HG03025 (cell line): Measurements from ENCODE around the gene MICB.
"Not testable (repeated sequence)": the region's sequence is repeated elsewhere in the genome, so short reads cannot be mapped to it uniquely, and the experiment has no call there.

ENCODE experiments used
- ATAC-seq: cut with Tn5 transposase; IDR thresholded peaks from one replicate; pipeline ENCODE4 v1.9.1; 2021; ENCODE audit warnings: mild to moderate bottlenecking, moderate library complexity; ENCODE audit not compliant: unreplicated experiment, low FRiP score

Gene MICB

DNA sequence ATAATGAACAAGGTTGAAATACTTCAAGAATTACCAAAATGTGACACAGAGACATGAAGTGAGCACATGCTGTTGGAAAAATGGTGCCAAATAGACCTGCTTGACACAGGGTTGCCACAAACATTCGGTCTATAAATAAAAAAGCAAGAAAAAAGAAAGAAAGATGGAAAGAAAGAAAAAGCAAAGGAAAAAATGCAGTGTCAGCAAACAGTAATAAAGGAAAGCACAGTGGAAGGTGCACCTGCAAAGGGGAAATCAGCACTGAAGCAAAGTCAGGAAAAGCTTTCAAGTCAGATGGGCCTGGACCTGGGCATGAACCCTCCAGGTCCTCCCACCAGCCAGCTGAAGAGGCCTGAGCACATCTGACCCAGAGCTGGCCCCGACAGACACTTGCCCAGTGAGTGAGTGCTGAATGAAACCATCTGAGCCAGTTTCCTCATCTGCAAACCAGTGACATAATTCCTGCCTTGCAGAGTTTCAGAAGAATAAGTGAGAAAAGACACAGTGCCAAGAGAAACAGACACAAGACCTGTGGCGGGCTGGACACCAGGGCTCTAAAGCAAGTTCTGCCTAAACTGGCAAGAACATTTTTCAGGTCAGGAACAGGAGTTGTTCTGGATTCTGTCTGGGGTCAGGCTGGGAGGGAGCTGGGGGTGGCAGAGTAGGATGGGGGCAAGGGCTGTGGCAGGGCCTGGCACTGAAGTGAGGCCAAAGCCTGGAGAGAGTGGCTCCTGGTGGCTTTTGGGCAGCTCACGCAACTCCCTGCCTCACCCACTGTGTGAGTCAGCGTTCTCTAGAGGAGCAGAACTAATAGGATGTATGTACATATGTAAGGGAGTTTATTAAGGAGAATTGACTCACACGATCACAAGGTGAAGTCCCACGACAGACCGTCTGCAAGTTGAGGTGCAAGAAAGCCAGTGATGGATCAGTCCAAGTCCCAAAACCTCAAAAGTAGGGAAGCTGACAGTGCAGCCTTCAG, 23.9 kb upstream of the MICB start:
- ATAC-seq: no peak

DNA sequence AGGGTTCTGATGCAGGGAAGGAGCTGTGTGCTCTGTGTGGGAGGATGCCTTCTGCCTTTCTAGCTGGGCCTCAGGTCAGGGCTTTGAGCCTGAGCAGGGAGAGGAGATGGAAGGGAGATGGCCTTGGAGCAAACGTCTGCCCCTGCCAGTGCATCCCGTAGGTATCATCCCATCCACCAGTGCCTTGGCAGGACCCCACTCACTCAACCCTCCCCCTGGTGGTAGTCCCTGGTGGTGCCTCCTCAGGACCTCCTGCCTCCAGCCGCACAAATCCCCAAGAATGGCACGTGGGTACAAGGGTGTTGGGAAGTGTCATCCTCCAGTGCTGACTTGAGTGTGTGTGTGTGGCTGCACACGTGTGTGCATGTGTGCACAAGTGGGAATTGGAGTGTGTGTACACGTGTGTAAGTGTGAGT, 23.1 kb upstream of the MICB start:
- no peak for ATAC-seq

DNA sequence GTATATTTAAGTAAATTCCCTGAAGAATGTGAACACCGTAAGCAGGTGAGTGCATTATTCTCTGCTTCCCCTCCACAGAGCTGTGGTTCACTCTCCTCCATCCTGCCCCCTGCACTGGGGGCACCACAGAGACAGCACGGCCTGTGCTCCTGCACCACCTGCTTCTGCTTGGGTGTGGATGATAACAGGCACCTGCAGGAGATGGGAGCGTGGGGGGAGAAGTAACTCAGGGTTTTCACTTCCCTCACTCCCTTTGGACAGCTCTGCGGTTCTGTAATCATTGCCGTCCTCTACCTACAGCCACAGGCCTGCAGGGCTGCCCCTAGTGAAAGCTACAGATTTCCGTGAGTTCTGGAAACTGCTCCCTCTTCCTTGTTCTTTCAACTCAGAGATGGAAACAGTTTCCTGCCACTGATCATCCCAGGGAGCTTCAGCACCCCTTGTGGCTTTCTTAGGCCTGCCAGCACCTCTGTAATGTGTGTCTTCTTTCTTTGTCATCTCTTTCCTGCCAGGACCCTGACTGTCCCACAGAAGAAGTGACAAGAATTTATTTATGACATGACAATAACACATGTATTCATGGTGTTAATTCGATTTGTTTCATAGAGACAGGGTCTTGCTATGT, 21.3 kb upstream of the MICB start:
- ATAC-seq: no peak

DNA sequence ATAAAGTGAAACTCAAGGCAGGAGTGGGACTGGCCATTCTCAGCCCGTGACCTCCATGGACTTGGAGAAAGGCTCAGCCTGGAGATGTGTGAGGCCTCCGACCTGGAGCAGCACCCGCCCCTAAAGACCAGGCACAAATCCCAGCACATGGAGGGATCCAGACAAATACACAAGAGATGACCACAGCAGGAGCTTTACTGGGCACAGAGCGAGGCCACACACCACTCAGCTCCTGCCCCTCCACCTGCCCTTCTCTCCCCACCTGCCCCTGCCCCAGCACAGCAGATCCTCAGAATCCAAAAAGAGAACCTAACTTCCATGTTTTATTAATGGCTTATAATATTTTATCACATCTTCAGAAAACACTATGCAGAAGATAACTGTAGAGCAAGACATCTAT, 20.4 kb upstream of the MICB start:
- ATAC-seq: no peak

DNA sequence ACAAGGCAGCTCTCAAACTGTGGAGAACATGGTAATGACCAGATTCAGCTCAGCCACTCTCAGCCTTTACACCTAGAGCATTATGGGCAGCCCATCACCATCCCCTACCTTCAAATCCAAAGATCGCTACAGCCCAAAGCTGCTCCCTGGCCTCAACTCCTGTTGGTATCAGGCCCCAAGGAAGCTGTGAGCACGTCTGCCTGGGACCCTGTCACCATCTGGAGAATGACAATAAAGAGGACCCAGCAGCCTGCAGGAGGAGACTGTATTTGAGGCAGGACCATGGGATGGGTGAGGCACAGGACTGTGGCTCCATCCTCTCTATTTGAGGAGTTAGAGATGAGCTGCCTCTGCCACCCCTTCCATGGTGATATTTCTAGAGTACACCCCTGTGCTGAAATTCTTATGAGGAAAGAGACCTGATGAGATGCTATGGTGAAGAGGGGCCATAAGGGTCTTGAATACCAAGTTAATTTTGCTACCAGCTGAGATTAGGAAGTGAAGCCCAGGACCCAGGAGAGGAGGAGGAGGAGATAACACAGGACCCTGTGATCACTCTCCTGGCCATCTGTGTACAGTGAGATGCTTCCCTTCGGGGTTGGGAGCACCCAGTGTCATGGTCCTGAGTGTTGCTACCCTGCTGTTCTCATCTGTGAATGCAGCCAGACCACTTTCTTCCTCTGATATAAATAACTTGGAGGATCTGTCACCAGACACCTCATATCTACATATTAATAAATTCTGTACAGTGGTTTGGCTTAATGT, 19.6 kb upstream of the MICB start:
- no peak for ATAC-seq

DNA sequence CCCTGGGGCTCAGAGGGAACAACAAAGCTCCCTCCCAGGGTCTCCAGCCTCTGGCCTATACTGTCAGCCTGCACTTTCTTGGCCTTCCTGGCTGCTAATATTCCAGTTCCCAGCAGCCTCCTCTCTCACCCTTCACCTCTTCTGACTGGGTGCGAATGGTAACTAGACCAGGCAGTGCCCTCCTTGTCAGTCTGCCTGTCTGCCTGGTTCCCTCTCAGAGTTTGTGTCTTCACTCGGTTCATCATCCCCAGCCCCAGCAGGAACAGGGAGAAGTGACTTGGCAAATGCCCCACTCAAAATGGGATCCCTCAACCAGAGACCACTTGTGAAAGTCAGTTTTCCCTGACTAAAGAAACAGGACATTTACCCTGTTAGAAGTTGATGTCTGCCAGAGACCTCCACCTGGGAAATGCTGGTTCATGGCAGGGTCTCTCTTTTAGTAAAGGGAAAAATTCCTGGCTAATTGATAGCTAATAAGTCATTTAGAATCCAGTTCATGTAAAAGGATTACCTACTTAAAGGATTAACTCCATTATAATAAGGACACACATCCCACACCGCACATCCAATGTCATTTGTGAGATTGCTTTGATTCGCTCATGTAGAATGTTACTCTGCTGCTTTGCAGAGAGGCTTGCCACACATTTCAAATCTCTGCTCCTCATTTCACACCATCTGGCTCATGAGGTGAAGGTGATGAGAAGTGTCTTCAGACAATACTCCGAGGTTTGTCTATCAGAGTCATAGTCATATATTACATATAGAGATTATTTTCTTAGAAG, 18.6 kb upstream of the MICB start:
- no peak for ATAC-seq

DNA sequence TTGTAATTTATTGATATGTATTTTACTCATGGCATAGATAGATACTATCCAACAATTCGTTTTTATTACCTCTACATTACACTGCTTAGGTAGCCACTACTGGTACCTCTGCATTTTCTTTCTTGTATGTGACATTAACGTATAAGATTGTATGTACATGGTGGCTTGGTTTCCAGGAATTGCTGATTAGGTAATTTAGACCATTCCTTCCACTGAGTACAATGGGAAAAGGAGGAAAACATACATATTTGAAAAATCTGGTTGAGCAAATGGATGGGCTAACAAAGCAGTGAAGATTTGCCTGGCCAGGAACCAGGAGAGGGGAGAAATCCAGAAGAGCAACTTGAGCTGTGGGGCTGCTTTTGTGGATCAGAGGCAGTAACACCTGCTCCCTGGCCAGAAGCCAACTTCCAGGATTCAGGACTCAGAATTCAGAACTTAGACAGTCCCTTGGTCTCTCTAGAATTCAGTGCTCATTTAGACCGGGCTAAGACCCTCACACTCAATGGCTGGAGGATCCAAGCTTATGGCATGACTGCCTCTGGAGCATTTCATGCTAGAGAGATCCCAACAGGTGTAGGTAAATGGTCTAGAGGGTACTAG, 17.9 kb upstream of the MICB start:
- no peak for ATAC-seq

DNA sequence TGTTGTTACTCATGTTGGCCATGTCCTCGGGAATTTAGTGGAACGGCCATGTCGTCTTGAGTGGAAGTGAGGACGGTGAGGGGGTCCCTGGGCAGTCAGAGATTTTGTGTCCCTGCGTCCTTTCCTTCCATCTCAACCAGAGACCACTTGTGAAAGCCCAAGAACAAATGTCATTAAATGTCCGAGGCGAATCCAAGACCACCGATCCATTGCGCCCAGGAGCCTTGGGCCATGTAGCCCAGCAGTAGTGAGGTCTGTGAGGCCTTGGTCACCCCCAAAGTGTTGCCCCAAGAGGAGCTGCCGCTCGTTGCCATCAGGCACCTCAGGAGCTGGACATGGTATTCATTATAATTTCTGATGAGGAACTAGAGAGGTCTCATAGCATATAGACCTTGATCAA, 17.4 kb upstream of the MICB start:
- no peak for ATAC-seq

DNA sequence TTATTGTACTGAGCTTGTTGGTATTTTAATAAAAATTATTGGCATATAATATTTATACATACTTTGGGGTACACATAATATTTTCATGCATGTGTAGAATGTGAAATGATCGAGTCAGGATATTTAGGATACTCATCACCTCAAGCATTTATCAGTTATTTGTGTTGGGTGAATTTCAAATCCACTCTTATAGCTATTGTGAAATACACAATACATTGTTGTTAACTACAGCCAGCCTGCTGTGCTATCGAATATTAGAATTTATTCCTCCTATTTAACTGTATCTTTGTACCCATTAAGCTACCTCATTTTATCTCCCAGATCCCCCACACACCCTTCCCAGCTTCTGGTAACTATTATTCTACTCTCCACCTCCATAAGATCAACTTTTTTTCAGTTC, 14.6 kb upstream of the MICB start:
- no peak for ATAC-seq

DNA sequence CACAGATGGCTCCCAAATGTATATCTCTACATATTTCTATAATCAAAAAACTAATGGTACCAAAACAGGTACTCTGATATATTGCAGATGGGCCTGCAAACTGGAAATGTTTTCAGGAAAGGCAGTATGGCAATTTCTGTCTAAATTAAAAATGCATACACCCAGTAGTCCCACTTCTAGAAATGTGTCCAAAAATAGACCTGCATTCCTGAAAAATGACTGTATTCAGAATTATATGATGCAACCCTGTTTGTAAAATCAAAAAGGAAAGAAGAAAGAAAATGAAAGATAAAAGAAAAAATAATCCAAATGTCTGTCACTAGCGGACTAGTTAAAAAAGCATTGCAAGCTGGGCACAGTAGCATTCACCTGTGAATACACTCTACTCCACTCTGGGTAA, 12.9 kb upstream of the MICB start:
- ATAC-seq: no peak

DNA sequence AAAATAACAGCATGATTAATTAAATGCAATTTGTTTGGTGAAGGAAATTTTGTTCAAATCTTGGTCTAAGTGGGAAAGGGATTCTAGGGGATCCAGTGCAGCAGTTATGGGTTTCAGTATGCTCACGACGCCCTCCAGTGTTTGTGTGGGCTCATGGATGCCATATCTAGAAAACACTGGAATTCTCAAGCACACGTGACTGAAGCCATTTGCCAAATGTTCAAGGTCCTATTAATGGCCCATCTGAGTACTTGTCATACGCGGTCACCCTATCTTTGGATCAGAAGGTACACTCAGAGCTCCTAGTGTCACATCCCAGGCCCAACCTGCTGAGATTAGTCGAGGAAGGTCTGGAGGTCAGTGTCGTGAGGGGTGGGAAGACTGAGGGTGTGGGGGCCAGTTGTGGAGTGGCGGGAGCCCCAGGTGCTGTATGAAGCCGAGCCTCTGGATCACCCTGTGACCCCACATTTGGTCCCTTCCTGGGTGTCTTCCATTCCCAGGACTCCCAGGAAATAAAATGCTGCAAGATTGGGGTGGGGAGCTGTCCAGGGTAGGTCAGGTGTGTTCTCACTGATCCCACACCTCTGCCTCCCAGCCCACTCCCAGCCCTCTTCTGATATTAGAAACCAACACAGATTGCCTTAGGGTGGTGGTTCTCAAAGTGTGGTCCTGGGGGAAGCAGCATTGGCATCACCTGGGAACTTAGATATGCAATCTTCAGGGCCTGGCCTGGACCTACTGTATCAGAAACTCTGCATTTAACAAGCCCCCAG, 11.7 kb upstream of the MICB start:
- ATAC-seq: not testable (repeated sequence)

DNA sequence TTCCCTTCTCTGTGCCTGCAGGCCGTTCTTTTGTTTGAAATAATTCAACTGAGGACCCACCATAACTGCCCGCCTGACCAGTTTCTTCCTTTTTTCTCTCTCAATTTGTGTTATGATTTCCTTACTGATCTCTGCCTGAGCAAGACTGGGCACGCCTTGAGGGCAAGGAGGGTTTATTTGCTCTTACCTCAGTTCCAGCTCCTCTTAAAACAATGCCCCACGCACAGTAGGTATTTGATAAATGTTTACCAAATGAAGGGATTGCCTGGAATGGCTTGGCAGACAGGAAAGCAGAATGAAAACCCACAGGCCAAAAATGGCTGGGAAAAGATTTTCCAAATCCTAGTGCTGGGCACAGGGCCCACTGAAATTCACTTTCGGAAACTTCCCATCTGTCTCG, 10.3 kb upstream of the MICB start:
- not testable (repeated sequence) for ATAC-seq

DNA sequence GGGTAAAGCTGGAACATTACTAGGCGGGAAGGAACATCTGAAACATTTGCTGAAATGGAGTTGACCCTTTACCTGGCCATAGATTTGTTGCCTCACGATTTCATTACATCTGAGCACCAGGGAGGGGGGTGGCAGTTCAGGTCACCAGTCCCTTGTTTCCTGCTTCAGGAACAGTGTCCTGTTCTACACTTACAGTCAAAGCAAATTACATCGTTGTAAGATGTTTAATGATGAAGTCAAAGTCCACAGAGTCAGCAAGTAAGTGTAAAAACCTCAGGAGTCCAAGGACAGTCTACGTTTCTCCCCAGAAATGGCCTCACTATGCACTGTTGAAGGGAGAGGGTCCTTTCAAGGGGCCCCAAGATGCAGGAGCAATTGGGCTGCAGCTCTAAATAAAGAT, 8.9 kb upstream of the MICB start:
- ATAC-seq: no peak

DNA sequence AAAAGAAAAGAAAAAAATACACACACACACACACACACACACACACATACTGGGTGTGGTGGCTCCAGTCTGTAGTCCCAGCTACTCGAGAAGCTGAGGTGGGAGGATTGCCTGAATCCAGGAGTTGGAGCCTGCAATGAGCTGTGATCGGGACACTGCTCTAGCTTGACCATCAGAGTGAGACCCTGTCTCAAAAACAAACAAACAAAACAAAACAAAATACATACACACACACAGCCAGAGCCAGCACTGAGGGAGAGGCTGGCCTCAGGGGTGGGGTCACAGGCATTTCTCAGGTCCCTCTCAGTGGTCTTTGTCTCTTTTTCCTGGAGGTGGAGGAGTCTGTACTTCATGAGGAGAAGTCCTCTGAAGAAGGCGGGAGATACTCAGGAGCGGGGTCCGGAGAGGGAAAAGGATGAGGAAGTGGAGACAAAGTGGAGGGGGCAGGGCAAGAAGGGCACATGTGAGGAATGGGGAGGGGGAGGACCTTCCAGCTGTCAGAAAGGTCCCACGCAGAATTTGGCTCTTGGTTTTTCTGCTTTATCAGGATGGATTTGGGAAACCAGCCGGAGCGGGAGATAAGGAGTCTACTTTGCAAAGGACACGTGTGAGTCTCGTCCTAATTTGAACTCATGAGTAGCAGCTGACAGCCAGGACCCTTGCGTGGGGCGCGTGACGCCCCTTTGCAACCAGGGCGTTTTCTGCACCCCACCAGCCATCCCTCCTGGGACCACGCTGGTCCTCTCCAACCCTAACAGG, 7.7 kb upstream of the MICB start:
- no peak for ATAC-seq

DNA sequence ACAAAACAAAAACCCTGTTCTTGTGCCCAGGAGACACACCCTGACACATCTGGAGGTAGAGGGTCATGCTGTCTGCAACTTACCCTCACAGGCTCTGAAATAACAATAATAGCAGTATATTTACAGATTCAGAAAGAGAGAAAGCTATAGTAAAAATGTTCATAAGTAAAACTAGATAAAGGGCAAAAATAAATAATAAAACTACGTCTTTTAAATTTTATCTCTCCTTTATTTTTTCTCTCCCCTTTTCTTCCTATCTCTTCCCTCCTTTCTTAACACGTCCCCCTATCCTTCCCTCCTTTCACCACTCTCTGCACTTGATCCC, 4.4 kb upstream of the MICB start:
- not testable (repeated sequence) for ATAC-seq

DNA sequence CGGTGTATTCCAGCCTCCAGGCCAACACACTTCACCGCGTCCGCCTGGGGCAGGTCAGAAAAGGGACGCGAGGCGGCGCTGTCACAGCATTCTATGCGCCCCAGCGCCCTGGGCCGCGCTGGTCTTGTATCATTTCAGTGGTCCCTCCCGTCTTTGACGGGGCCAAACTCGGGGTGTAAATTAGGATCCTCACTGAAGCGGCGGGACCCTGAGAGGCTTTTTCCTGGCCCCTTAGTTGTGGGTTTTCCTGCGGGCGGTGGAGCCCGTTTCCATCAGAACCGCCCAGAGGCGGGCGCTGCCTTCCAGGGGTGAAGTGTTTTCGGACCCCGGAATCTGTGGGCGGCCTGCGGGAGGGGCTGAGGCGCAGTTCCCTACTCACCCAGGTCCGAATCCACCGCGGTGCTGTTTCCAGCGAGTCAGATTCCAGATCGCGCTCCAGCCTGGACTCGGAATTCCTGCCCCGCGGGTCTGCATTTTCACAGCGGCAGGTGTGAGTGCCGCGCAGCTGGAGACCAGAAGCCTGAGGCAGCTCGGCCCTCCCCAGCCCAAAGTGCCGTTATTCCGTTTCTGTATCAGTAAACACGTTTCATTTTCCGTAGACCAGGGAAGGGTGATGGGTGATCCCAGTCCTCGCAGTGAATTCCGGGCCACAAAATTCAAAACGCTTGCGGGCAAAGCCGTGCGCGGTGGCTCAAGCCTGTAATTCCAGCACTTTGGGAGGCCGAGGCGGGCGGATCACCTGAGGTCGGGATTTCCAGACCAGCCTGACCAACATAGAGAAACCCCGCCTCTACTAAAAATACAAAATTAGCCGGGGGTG, 3.9 kb upstream of the MICB start:
- ATAC-seq: no peak

DNA sequence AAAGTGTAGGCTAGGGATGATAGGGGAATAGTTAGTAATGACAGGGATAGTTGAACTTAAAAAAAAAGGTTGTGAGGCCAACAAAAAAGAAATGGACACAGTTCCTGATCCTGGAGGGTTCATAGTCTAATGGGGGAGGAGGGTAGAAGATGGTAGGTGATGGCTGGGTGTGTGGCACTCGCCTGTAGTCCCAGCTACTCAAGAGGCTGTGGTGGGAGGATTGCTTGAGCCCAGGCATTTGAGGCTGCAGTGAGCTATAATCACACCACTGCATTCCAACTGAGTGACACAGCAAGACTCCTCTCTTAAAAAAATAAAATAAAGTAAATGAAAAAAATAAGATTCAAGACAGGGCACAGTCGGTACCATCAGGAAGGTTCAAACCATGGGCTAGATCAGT, 2.4 kb upstream of the MICB start:
- no peak for ATAC-seq

DNA sequence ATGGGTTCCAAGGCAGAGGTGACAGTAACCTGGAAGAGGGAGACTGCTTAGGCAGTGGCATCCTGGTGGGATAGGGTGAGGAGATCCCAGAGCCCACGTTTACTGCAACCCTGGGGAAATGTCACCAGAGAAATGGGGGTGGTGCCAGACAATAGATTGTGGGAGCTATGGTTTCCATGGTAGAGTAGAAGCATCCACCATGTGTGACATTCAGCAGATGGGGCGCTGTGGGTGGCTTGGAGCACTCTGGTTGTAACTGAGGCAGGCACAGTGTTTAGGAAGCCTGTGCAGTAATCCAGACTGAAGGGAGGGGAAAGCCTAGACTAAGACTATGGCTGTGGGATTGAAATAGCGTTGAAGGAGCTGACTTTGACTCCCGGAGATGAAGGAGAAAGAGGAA, 1.1 kb upstream of the MICB start:
- ATAC-seq: not testable (repeated sequence)
